Activated CD4-positive, alpha-beta T cell treated with anti-CD3 and anti-CD28 coated beads, Interleukin-2, amount 10 ng/mL, durations not matched to agents 7 days and 5 days (primary cell): ENCODE results near the gene EIF3I. TPM values are rescaled to one million over a fixed set of nuclear protein-coding genes. Genes with fewer than 3 reads are reported as not detected.
A peak's percentile ranks its signal among the peaks of the same experiment; 100 is the strongest.

Source experiments
- CTCF ChIA-PET: fragments of 350-600 bp; sonication (Branson Sonifier 250); formaldehyde crosslinking; loops from one replicate; lab custom pipeline; 2021; ENCODE audit warnings: antibody characterized with exemption; lab: Charles Lee
- POLR2A ChIA-PET: fragments of 350-600 bp; sonication (Branson Sonifier 250); formaldehyde crosslinking; loops from one replicate; lab custom pipeline; 2021; ENCODE audit warnings: antibody characterized with exemption; lab: Charles Lee
- DNase-seq: peaks from one replicate; pipeline ENCODE4 v3.0.0-alpha.2; 2020
- H3K27ac Mint-ChIP-seq: one replicate; pipeline ENCODE4 v1.8.0; 2021; ENCODE audit warnings: mild to moderate bottlenecking, moderate library complexity, mixed read lengths
- H3K27me3 Mint-ChIP-seq: one replicate; pipeline ENCODE4 v1.8.0; 2021; ENCODE audit warnings: mixed read lengths
- H3K36me3 Mint-ChIP-seq: one replicate; pipeline ENCODE4 v1.8.0; 2021; ENCODE audit warnings: low read depth, mixed read lengths
- H3K4me1 Mint-ChIP-seq: one replicate; pipeline ENCODE4 v1.8.0; 2021; ENCODE audit warnings: mixed read lengths
- H3K4me3 Mint-ChIP-seq: one replicate; pipeline ENCODE4 v1.8.0; 2021; ENCODE audit warnings: mild to moderate bottlenecking, moderate library complexity, mixed read lengths
- H3K9me3 Mint-ChIP-seq: one replicate; pipeline ENCODE4 v1.8.0; 2021; ENCODE audit warnings: mixed read lengths
- total RNA-seq, 2 experiments: library from RNA; stranded (reverse); gene quantifications; one replicate each; pipeline ENCODE4 v1.2.3, GENCODE V29; 2021

The EIF3I gene
- 100 to 1,000 TPM; 173 to 176 TPM for total RNA-seq

GRCh38 chr1:32221980-32222755, at the start of gene EIF3I, which contains the start of gene TMEM234:
Gene EIF3I, plus strand, starts transcription at chr1:32222407. Its CDS starts 35 bp downstream, at chr1:32222442.
Gene TMEM234, minus strand, starts transcription at chr1:32222353. Its CDS starts 31 bp downstream, at chr1:32222322.
- Mint-ChIP-seq H3K27me3 (no peaks in the 10 kb centered on the region), H3K27ac (peak within 1 kb of the TSS; percentile 97), H3K4me1 (peaks cover 43% of the 10 kb centered on the region), H3K36me3 (peaks cover 24% of the 10 kb centered on the region), H3K9me3 (no peaks in the 10 kb centered on the region), H3K4me3 (peak within 1 kb of the TSS; percentile 99)
- peak; percentile 96 for DNase-seq
- POLR2A ChIA-PET = no interaction called here
- CTCF ChIA-PET = interaction anchor here (0.6 to 1.4 kb wide), 2 partner anchors 37 to 476 kb away, joined by 3 to 5 read pairs; no protein-coding TSS in a partner anchor

- peaks cover 44% of the 10 kb centered on the region for H3K36me3 Mint-ChIP-seq
- POLR2A ChIA-PET = no interaction called here
- no peaks in the 10 kb centered on the region for H3K27me3 Mint-ChIP-seq
- no peak overlapping the region for H3K27ac Mint-ChIP-seq
- CTCF ChIA-PET = interaction anchor here (0.6 to 0.7 kb wide), 2 partner anchors 172 to 673 kb away, joined by 3 to 5 read pairs; no protein-coding TSS in a partner anchor
- H3K9me3 Mint-ChIP-seq = no peaks in the 10 kb centered on the region
- H3K4me3 Mint-ChIP-seq = no peak overlapping the region
- DNase-seq = no peak
- H3K4me1 Mint-ChIP-seq = peaks cover 17% of the 10 kb centered on the region
These were observed 49.5 kb upstream of the EIF3I start for GRCh38 chr1:32172621-32173245.

- DNase-seq = no peak
- Mint-ChIP-seq H3K27me3 (no peaks in the 10 kb centered on the region), H3K4me3 (peak overlapping the region; percentile 92), H3K27ac (peak overlapping the region; percentile 98), H3K36me3 (peaks cover 46% of the 10 kb centered on the region), H3K4me1 (peaks cover 40% of the 10 kb centered on the region), H3K9me3 (no peaks in the 10 kb centered on the region)
- ChIA-PET POLR2A (interaction anchor here (1.0 kb wide), 2 partner anchors 27 to 37 kb away, joined by 3 to 4 read pairs; partner anchors contain the start of gene IQCC), CTCF (interaction anchor here (0.7 to 1.9 kb wide), 2 partner anchors 70 to 192 kb away, joined by 3 to 4 read pairs; no protein-coding TSS in a partner anchor)
These were observed 43.6 kb upstream of the EIF3I start for GRCh38 chr1:32178380-32179192.

- H3K9me3 Mint-ChIP-seq = no peaks in the 10 kb centered on the region
- ChIA-PET CTCF (interaction anchor here (0.7 to 1.9 kb wide), 4 partner anchors 18 to 192 kb away, joined by 3 to 9 read pairs (median 4); no protein-coding TSS in a partner anchor), POLR2A (interaction anchor here (1.0 kb wide), 2 partner anchors 26 to 37 kb away, joined by 3 to 4 read pairs; partner anchors contain the start of gene IQCC)
These were observed 43.1 kb upstream of the EIF3I start for GRCh38 chr1:32179193-32179442.

GRCh38 chr1:32179443-32180185, 42.6 kb upstream of the EIF3I start, which contains the start of gene TXLNA:
Gene TXLNA, plus strand, starts transcription at chr1:32179675. Its CDS starts 671 bp downstream, at chr1:32180346.
- ChIA-PET CTCF (interaction anchor here (0.6 to 1.9 kb wide), 11 partner anchors 16 to 193 kb away, joined by 3 to 9 read pairs (median 3); partner anchors contain the start of gene CCDC28B), POLR2A (interaction anchor here (1.0 kb wide), 2 partner anchors 26 to 36 kb away, joined by 3 to 4 read pairs; partner anchors contain the start of gene IQCC)
- Mint-ChIP-seq H3K36me3 (peaks cover 50% of the 10 kb centered on the region), H3K4me1 (peaks cover 47% of the 10 kb centered on the region), H3K4me3 (peak within 1 kb of the TSS; percentile 92), H3K27ac (peak within 1 kb of the TSS; percentile 98), H3K9me3 (no peaks in the 10 kb centered on the region), H3K27me3 (no peaks in the 10 kb centered on the region)
- peak; percentile 90 for DNase-seq

More at GRCh38 chr1:32179193-32179442, 43.1 kb upstream of the EIF3I start:
- DNase-seq = no peak
- H3K27me3 Mint-ChIP-seq = no peaks in the 10 kb centered on the region
- peaks cover 45% of the 10 kb centered on the region for H3K4me1 Mint-ChIP-seq
- peak overlapping the region; percentile 92 for H3K4me3 Mint-ChIP-seq
- H3K36me3 Mint-ChIP-seq = peaks cover 50% of the 10 kb centered on the region
- H3K27ac Mint-ChIP-seq = peak overlapping the region; percentile 98

- no peaks in the 10 kb centered on the region for H3K9me3 Mint-ChIP-seq
- peak overlapping the region; percentile 92 for H3K4me3 Mint-ChIP-seq
- peaks cover 53% of the 10 kb centered on the region for H3K4me1 Mint-ChIP-seq
- ChIA-PET POLR2A (no interaction called here), CTCF (interaction anchor here (0.5 to 1.9 kb wide), 12 partner anchors 12 to 289 kb away, joined by 3 to 9 read pairs (median 3); partner anchors contain the start of gene CCDC28B)
- H3K27me3 Mint-ChIP-seq = no peaks in the 10 kb centered on the region
- peaks cover 49% of the 10 kb centered on the region for H3K36me3 Mint-ChIP-seq
- peak; percentile 26 for DNase-seq
- peak overlapping the region; percentile 84 for H3K27ac Mint-ChIP-seq
These were observed 41.8 kb upstream of the EIF3I start for GRCh38 chr1:32180186-32181060.

- Mint-ChIP-seq H3K4me1 (peaks cover 55% of the 10 kb centered on the region), H3K36me3 (peaks cover 51% of the 10 kb centered on the region), H3K27ac (peak overlapping the region; percentile 84), H3K9me3 (no peaks in the 10 kb centered on the region), H3K4me3 (peak overlapping the region; percentile 92), H3K27me3 (no peaks in the 10 kb centered on the region)
- POLR2A ChIA-PET = no interaction called here
- DNase-seq = no peak
- CTCF ChIA-PET = interaction anchor here (0.5 to 1.9 kb wide), 9 partner anchors 12 to 288 kb away, joined by 3 to 9 read pairs (median 3); no protein-coding TSS in a partner anchor
These were observed 41.1 kb upstream of the EIF3I start for GRCh38 chr1:32181065-32181464.

- H3K4me1 Mint-ChIP-seq = peaks cover 60% of the 10 kb centered on the region
- no peak for DNase-seq
- no peaks in the 10 kb centered on the region for H3K27me3 Mint-ChIP-seq
- ChIA-PET CTCF (interaction anchor here (0.5 to 1.3 kb wide), 5 partner anchors 69 to 821 kb away, joined by 3 read pairs; partner anchors contain the start of gene MARCKSL1), POLR2A (interaction anchor here (0.7 kb wide), 1 partner anchor 60 kb away, joined by 5 read pairs; no protein-coding TSS in a partner anchor)
- H3K9me3 Mint-ChIP-seq = no peaks in the 10 kb centered on the region
- peak overlapping the region; percentile 92 for H3K4me3 Mint-ChIP-seq
- H3K27ac Mint-ChIP-seq = peak overlapping the region; percentile 62
- H3K36me3 Mint-ChIP-seq = peaks cover 54% of the 10 kb centered on the region
These were observed 40.6 kb upstream of the EIF3I start for GRCh38 chr1:32181563-32181962.

GRCh38 chr1:32182060-32182459, 40.1 kb upstream of the EIF3I start:
- POLR2A ChIA-PET = interaction anchor here (0.7 kb wide), 2 partner anchors 13 to 61 kb away, joined by 5 to 9 read pairs; no protein-coding TSS in a partner anchor
- Mint-ChIP-seq H3K9me3 (no peaks in the 10 kb centered on the region), H3K27ac (no peak overlapping the region), H3K36me3 (peaks cover 54% of the 10 kb centered on the region), H3K27me3 (no peaks in the 10 kb centered on the region), H3K4me3 (peak overlapping the region; percentile 48), H3K4me1 (peaks cover 61% of the 10 kb centered on the region)
- DNase-seq = no peak
- CTCF ChIA-PET = interaction anchor here (0.5 to 0.8 kb wide), 4 partner anchors 58 to 820 kb away, joined by 3 read pairs; partner anchors contain the start of gene MARCKSL1

GRCh38 chr1:32184650-32185049, 37.6 kb upstream of the EIF3I start:
- H3K9me3 Mint-ChIP-seq = no peaks in the 10 kb centered on the region
- H3K36me3 Mint-ChIP-seq = peaks cover 71% of the 10 kb centered on the region
- H3K4me1 Mint-ChIP-seq = peaks cover 59% of the 10 kb centered on the region
- H3K27me3 Mint-ChIP-seq = no peaks in the 10 kb centered on the region
- CTCF ChIA-PET = interaction anchor here (1.0 to 1.8 kb wide), 3 partner anchors 13 to 38 kb away, joined by 3 to 12 read pairs (median 5); partner anchors contain the start of gene IQCC
- POLR2A ChIA-PET = no interaction called here
- DNase-seq = no peak
- no peak overlapping the region for H3K4me3 Mint-ChIP-seq
- peak overlapping the region; percentile 33 for H3K27ac Mint-ChIP-seq
